GM12865 (cell line): ENCODE data around the gene DNAAF8.
"Not testable (repeated sequence)": the region's sequence is repeated elsewhere in the genome, so short reads cannot be mapped to it uniquely, and the experiment has no call there.

Experiments
- DNase-seq: peaks from one replicate; pipeline ENCODE4 v3.0.0; 2010; ENCODE audit warnings: low read depth
- H3K4me3 ChIP-seq: 2 replicates; pipeline ENCODE4 v1.5.1; 2011; ENCODE audit warnings: mild to moderate bottlenecking, low read depth, low read length, control low read depth
- CTCF ChIP-seq: IDR thresholded peaks from 2 replicates; pipeline ENCODE4 v1.5.1; 2011; ENCODE audit warnings: low read length, control low read depth, low read depth, inconsistent platforms; ENCODE audit not compliant: insufficient read depth; ENCODE audit errors: missing control alignments

DNAAF8 gene

DNA sequence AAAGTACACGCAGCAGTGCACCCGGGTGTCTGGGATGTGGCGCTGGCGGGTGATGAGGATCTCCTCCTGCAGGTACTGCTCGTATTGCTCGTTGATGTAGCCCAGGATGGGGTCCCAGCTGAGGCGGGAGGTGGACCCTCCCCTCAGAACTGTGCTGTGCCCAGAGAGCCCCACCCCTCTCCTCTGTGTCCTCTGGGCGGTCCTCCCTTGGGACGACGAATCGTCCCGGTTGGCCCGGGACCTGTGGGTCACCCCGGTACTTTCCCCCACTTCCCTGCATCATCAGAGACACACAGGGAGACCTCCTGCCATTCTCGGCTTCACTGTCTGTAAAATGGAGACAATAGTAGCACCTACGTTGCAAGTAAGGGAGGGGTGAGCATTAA lies 49.6 kb downstream of the DNAAF8 start:
- no peak for DNase-seq
- TF ChIP-seq CTCF = no peak
- H3K4me3 ChIP-seq = no peak overlapping the region

DNA sequence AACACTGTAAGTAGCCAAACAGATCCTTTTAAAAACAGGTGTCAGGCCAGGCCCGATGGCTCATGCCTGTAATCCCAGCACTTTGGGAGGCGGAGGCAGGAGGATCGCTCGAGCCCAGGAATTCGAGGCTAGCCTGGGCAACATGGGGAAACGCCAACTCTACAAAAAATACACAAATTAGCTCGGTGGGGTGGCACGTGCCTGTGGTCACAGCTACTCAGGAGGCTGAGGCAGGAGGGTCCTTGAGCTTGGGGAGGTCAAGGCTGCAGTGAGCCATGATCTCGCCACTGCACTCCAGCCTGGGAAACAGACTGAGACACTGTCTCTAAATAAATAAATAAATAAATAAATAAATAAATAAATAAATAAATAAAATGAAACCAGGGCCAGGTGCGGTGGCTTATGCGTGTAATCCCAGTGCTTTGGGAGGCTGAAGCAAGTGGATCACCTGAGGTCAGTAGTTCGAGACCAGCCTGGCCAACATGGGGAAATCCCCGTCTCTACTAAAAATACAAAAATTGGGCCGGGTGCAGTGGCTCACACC lies 50.2 kb downstream of the DNAAF8 start:
- H3K4me3 ChIP-seq, DNase-seq: not testable (repeated sequence)

DNA sequence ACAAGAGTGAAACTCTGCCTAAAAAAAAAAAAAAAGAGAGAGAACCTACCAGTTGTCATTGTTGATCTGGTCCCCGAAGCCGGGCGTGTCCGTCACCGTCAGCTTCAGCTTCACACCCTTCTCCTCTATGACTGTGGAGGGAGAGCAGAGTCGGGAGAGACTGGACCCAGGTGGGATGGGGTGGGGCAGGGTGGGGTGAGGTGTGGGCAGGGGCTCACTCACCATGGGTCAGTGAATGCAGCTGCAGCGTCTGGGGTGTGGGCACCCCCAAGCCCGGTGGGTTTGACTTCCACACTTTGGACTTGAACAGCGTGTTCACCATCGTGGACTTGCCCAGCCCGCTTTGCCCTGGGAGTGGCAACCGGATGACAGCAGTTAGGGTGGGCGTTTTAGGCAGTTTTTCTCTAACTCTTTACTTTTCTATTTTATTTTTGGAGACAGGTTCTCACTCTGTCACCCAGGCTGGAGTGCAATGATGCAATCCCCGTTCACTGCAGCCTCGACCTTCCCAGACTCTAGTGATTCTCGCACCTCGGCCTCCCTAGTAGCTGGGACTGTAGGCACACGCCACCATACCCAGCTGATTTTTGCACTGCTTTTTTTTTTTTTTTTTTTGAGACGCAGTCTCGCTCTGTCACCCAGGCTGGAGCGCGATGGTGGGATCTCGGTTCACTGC lies 51.6 kb downstream of the DNAAF8 start:
- no peak for TF ChIP-seq CTCF
- DNase-seq = no peak
- no peak overlapping the region for H3K4me3 ChIP-seq

DNA sequence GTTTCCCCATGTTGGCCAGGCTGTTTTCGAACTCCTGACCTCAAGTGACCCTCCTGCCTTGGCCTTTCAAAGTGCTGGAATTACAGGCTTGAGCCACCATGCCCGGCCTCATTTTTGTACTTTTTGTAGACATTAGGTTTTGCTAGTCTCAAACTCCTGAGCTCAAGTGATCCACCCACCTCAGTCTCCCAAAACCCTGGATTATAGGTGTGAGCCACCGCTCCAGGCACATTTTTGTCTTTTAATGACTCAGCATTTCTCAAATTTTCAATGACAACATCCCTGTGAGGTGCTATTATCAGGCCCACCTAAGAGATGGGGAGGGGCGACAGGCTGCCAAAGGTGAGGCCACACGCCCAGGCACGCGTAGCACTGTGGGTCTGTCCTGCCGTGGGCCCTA lies 52.7 kb downstream of the DNAAF8 start:
- no peak for DNase-seq
- H3K4me3 ChIP-seq = no peak overlapping the region
- no peak for TF ChIP-seq CTCF

GRCh38 chr16:4787627-4788482 lies 53.5 kb downstream of the DNAAF8 start, which contains the start of gene SEPTIN12:
TSS of gene SEPTIN12 (minus strand) at chr16:4788345. CDS start at chr16:4787645, 700 bp downstream.
- no peak for TF ChIP-seq CTCF
- no peak within 1 kb of the TSS for H3K4me3 ChIP-seq
- no peak for DNase-seq

GRCh38 chr16:4788489-4788889 lies 54.2 kb downstream of the DNAAF8 start:
- no peak for DNase-seq
- H3K4me3 ChIP-seq = no peak overlapping the region
- TF ChIP-seq CTCF = no peak

- no peak for TF ChIP-seq CTCF
- no peak overlapping the region for H3K4me3 ChIP-seq
- DNase-seq = no peak
Measured at GRCh38 chr16:4788910-4789309, 54.6 kb downstream of the DNAAF8 start.
